Tibial artery (tissue), 4 donors: ENCODE results near the gene GADD45A.

Experiments
- DNase-seq, 2 donors: peaks; one replicate each; pipeline ENCODE4 v3.0.0-alpha.2; 2019
- H3K27ac ChIP-seq, 2 donors: fragments of 200-600 bp; sonication (generic) in 1 of 2; 1 replicate in 1 of 2; 2 replicates in 1 of 2; pipeline ENCODE4 v1.5.1; 2018 to 2019; ENCODE audit warnings: mild to moderate bottlenecking in 1 of 2
- H3K27me3 ChIP-seq, 2 donors: fragments of 200-600 bp; sonication (generic) in 1 of 2; one replicate each; pipeline versions ENCODE4 v1.5.1 to v1.6.0; 2016 to 2019
- H3K36me3 ChIP-seq, 3 donors: fragments of 200-600 bp; sonication (generic) in 2 of 3; one replicate each; pipeline ENCODE4 v1.5.1; 2016 to 2019; ENCODE audit warnings: mild to moderate bottlenecking in 2 of 3
- H3K4me1 ChIP-seq, 4 donors: fragments of 200-600 bp; sonication (generic) in 2 of 4; 1 replicate in 3 of 4; 2 replicates in 1 of 4; pipeline ENCODE4 v1.5.1; 2016 to 2019
- H3K4me3 ChIP-seq, 2 donors: fragments of 200-600 bp; sonication (generic) in 1 of 2; 1 replicate in 1 of 2; 2 replicates in 1 of 2; pipeline ENCODE4 v1.5.1; 2018 to 2019; ENCODE audit warnings: mild to moderate bottlenecking in 2 of 2
- H3K9me3 ChIP-seq, 3 donors: fragments of 200-600 bp; sonication (generic) in 1 of 3; one replicate each; pipeline ENCODE4 v1.5.1; 2016 to 2019
- intact Hi-C: fragments of 100-400 bp; cut with DNase I; formaldehyde crosslinking; loops from one replicate; pipeline ENCODE4 v1.15.0; 2023; ENCODE audit warnings: low total_unique reads
- TF ChIP-seq, protein P1 (sequence below), 2 experiments: fragments of 200-600 bp in 1 of 2; fragments of 450-650 bp in 1 of 2; IDR thresholded peaks; one replicate each; pipeline ENCODE4 v1.5.1; 2017 to 2019; ENCODE audit warnings: antibody characterized with exemption in 2 of 2, mild to moderate bottlenecking in 1 of 2, moderate library complexity in 1 of 2

GADD45A gene

DNA sequence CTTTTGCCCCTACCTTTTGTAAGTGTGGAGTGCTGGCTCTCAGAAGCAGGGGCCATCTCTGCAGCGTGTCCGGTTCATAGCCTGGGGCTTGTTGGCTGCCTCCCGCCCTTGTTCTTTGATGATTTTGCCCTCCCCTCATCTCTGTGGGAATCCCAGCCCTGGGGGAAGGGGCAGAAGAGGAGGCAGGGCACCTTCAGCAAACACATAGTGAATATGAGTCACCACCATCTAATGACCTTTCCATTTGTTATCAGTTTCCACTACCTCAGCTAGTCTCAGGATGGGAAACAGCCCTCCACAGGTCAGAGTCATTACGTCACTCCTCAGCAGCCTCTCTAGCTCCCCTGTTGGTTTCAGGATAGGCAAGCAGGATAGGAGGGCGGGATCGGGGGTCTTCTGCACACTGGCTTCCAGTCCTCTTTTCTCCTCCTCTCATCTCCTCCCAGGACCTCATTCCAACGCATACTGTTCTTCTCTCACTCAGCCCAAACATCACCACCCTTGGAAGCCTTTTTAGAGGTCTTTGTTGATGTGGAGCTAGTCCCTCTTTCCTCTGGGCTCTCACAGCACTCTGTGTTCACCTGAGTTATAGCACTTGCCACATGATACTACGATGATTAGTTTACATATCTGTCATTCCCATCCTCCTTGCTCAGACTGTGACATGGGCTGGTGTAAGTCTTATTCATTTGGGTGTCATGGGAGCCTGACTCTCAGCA is 15.8 kb downstream of the GADD45A start:
- TF ChIP-seq, protein P1, sequence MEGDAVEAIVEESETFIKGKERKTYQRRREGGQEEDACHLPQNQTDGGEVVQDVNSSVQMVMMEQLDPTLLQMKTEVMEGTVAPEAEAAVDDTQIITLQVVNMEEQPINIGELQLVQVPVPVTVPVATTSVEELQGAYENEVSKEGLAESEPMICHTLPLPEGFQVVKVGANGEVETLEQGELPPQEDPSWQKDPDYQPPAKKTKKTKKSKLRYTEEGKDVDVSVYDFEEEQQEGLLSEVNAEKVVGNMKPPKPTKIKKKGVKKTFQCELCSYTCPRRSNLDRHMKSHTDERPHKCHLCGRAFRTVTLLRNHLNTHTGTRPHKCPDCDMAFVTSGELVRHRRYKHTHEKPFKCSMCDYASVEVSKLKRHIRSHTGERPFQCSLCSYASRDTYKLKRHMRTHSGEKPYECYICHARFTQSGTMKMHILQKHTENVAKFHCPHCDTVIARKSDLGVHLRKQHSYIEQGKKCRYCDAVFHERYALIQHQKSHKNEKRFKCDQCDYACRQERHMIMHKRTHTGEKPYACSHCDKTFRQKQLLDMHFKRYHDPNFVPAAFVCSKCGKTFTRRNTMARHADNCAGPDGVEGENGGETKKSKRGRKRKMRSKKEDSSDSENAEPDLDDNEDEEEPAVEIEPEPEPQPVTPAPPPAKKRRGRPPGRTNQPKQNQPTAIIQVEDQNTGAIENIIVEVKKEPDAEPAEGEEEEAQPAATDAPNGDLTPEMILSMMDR (IDR thresholded peaks at IDR 0.05), result no peak
- no peak overlapping the region for H3K4me3 ChIP-seq
- peak overlapping the region in 1 of 2 donors; percentile 17 for H3K27ac ChIP-seq
- H3K4me1 ChIP-seq, result peaks cover 0 to 4% (median 0%) of the 10 kb centered on the region in 4 donors
- intact Hi-C loops, result no loop called here
- H3K9me3 ChIP-seq, result no peaks in the 10 kb centered on the region
- DNase-seq, result no peak
- no peaks in the 10 kb centered on the region for H3K27me3 ChIP-seq
- peaks cover 3 to 22% (median 16%) of the 10 kb centered on the region in 3 donors for H3K36me3 ChIP-seq

DNA sequence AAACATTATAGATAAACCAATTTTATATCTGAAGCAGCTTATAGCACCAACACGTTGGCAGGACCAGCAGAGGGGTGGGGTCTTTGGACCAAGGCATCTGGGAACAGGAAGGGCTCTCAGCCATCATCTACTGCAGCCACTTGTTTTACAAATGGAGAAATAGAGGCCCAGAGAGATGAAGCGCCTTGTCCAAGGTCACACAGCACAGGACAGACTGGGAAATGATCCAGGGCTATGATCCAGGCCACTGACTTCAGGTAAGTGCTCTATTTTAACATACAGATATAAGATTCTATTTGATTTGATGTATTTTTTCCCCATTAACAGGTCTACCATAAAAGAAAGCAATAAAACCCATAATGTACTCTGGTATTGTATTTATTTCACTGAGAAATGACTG is 16.9 kb downstream of the GADD45A start:
- DNase-seq, result no peak
- Histone ChIP-seq H3K27ac (no peak overlapping the region), H3K4me1 (peaks cover 0 to 14% (median 2%) of the 10 kb centered on the region in 4 donors), H3K4me3 (no peak overlapping the region), H3K27me3 (no peaks in the 10 kb centered on the region), H3K36me3 (peaks cover 3 to 22% (median 16%) of the 10 kb centered on the region in 3 donors), H3K9me3 (no peaks in the 10 kb centered on the region)
- TF ChIP-seq, protein P1 (IDR thresholded peaks at IDR 0.05), result no peak
- intact Hi-C loops, result no loop called here

DNA sequence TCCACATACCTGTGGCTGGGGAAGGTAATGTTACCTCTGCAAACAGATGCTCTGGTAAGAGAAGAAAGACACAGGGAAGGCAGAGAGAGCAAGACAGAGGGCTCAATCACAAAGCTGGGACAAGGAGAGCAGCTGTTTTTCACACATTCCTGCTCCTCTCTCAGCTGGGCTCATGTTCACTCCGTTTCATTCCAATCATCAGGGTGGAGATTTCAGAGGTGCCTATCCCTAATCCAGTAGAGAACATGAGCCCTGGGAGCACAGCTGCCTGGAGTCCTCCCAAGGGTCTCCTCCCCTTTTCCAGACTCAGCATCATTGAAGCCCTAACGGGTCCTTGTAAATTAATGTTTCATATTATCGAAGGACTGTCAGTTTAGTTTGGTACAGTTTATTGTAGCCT is 19.4 kb downstream of the GADD45A start:
- Histone ChIP-seq H3K4me3 (no peak overlapping the region), H3K9me3 (no peaks in the 10 kb centered on the region), H3K27ac (peak overlapping the region in 1 of 2 donors; percentile 9), H3K4me1 (peaks cover 0 to 39% (median 22%) of the 10 kb centered on the region in 4 donors), H3K27me3 (no peaks in the 10 kb centered on the region), H3K36me3 (peaks cover 3 to 22% (median 16%) of the 10 kb centered on the region in 3 donors)
- TF ChIP-seq, protein P1 (IDR thresholded peaks at IDR 0.05), result no peak
- DNase-seq, result no peak
- intact Hi-C loops, result no loop called here

DNA sequence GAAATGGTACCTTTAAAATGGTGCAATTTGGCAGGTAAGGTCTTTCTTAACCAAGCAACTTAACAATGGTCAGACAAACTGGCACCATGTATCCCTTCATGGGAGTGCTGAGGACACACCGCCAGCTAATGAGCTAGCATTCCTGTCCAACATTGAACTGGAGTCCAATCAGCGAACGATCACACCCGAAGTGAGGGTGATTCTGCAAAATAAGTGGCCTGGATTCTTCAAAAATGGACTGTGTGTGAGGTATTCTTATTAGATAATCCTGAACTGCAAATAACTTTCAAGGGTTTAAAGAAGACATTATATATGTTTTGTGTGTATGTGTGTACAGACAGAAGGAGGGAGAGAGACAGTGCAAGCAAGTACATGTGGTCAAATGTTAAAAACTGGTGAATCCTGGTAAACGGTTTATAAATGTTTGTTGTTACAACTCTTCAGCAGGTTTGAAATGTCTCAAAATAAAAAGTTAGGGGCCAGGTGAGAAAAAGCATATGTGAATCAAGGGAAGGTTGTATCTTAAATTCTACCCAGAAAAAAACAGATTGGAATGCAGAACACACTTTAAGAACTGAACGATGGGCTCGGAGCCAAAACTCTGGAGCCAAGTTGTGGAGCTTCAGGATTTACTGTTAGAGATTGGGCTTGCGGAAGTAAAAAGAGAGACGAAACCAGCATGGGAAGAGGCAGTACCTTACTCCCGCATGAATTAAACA is 20.9 kb downstream of the GADD45A start:
- peaks cover 0 to 50% (median 28%) of the 10 kb centered on the region in 4 donors for H3K4me1 ChIP-seq
- no peak for DNase-seq
- H3K27me3 ChIP-seq, result no peaks in the 10 kb centered on the region
- H3K27ac ChIP-seq, result peak overlapping the region; percentile 73 to 79
- no peak overlapping the region for H3K4me3 ChIP-seq
- intact Hi-C loops, result loop anchor here (5.0 kb wide), 1 partner anchor 41 kb away; no protein-coding TSS in a partner anchor
- TF ChIP-seq, protein P1 (IDR thresholded peaks at IDR 0.05), result no peak
- peaks cover 3 to 19% (median 16%) of the 10 kb centered on the region in 3 donors for H3K36me3 ChIP-seq
- H3K9me3 ChIP-seq, result no peaks in the 10 kb centered on the region

DNA sequence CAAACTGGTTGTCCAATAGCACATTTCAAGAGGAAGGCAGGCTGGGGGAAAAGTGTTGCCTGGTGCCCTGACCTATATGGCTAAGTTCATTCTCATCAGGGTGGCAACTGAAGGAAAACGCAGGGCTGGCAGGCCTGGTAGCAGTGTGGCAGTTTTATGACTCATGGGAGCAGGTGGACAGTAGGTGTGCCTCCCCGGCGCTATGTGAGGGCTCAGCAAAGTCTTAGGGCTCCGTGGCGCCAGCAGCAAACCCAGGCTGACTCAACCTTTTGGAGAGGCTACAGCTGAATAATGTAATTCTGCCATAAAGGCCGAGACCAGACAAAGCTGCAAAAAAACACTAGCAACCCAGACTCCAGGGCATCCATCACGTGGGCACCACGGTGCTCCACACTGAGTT is 23.6 kb downstream of the GADD45A start:
- Histone ChIP-seq H3K4me3 (no peak overlapping the region), H3K36me3 (peaks cover 3 to 16% (median 10%) of the 10 kb centered on the region in 3 donors), H3K27me3 (no peaks in the 10 kb centered on the region), H3K4me1 (peaks cover 0 to 77% (median 51%) of the 10 kb centered on the region in 4 donors), H3K27ac (peak overlapping the region; percentile 73 to 79), H3K9me3 (no peaks in the 10 kb centered on the region)
- DNase-seq, result no peak
- intact Hi-C loops, result loop anchor here (5.0 kb wide), 1 partner anchor 39 kb away; no protein-coding TSS in a partner anchor
- TF ChIP-seq, protein P1 (IDR thresholded peaks at IDR 0.05), result no peak
